Stimulated activated CD8-positive, alpha-beta memory T cell treated with anti-CD3 and anti-CD28 coated beads, Interleukin-7, amount 100 ng/mL, for 48 hours (primary cell): ENCODE data around the gene SGSM2.

Experiments used
- DNase-seq, 2 donors: peaks; one replicate each; pipeline ENCODE4 v3.0.0-alpha.2; 2020; ENCODE audit warnings: low read depth in 1 of 2; ENCODE audit errors: extremely low read depth in 1 of 2

The SGSM2 gene

DNA sequence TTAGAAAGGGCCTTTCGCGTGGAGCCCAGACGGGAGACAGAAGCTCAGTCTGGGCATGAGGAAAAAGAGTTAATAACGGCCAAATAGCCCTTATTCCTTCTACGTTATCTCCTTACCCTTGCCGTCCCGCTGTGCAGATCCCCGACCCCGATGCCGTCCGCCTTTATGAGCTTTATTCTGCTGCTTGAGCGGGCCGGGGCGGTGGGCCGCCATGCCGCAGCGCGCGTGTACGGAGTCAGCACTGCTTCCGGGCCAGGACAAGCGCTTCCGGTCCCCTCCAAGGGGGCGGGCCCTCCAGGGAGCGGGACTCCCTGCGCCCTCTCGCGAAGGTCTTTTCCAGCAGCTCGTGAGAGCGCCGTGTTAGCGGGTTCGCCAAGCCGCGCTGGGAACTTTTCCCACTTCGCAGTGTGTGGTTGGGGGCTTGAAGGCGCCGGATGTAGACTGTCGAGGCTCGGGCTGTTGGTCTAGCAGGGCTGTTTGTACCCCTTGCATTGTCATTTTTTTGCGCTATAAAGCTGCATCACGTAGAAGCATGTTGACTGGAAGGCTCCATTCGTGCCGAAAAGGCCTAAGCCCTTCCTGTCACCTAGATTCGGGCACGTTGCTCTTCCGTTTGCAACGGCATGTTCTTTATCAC, 968 bp upstream of the SGSM2 start, which contains the start of gene TSR1:
Gene TSR1, minus strand, starts transcription at position 243 of the 637 bp plus-strand sequence. Its CDS starts 30 bp downstream, at position 213.
- peak; percentile 80 to 83 for DNase-seq

DNA sequence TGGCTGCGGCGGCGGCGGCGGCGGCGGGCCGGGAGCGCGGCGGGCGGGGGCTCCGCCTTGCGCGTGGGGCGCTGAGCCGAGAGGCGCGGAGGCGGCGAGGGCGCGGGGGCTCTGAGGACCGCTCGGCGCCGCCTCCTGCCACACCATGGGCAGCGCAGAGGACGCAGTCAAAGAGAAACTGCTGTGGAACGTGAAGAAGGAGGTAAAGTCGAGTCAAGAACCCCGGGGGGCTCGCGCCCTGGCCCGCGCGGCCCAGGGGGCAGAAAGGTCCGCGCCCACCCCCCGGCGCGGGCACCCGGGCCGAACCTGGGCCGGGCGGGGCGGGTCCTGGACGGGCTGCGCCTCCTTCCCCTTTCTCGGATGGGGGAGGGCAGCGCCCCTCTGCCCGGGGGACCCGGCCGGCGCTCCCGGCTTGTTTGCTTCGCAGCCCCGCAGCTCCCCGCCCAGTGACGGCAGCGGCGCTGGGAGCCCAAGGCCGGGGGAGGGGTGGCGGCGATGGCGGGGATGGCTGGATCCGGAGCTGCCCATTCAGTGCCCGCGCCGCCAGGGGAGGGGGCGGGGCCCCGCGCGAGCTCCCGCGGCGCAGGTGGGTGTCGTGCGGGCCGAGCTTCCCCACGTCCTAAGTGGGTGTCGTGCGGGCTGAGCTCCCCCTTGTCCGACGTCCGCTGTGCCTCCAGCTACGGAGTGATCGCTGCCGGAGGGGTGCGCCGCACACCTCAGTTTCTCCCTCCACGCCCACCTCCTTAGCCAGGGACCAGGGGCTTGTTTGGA, 428 bp downstream of the SGSM2 start:
- DNase-seq, result peak; percentile 21 to 30

DNA sequence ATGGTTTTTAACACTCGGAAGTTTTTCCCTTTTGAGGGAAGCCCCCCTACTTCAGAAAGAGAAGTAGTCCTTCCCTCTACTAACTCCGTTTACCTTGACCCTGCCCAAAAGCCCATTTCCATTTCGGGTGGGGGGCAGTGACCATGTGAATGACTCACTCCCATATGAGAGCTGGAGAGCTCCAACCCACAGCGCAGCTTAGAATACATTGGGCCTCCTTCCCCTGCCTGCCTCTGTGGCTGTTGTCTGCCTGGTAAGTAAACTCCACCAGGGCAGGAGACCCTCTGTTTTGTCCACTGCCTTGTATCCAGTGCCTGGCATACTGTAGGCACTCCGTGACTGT, 985 bp downstream of the SGSM2 start:
- DNase-seq, result no peak

DNA sequence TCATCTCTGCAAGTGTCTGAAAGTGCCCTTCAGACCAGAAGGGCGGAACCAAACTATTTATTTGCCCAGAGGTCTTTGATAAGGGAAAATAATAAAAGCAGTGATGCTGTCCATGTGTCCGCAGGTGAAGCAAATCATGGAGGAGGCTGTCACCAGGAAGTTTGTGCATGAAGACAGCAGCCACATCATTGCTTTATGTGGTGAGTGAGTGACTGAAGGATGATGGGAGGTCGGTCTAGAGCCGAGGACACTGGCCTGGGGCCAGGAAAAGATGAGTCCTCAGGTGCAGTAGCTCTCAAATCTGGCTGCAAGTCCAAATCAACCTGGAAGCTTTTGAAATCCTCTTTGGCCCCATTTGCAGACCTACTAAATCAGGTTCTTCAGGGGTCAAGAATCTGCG, 6.1 kb downstream of the SGSM2 start:
- peak; percentile 26 to 45 for DNase-seq

DNA sequence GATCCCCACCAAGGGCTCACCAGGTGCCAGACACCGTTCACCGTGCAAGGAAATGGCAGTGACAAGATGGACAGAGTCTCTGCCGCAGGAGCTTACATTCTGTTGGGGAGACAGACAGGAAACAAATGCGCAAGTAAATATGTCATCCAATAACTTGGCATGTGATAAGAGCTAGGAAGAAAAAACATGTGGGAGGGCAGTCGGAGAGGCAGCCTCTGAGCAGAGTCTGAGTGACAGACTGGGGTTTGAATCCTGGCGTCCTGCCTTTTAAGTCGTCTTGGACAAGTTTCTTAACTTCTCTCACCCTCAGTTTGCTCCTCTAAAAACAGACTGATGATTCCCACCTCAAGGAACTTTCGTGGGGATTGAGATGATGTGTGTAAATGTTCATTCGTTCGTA, 7.2 kb downstream of the SGSM2 start:
- no peak for DNase-seq

DNA sequence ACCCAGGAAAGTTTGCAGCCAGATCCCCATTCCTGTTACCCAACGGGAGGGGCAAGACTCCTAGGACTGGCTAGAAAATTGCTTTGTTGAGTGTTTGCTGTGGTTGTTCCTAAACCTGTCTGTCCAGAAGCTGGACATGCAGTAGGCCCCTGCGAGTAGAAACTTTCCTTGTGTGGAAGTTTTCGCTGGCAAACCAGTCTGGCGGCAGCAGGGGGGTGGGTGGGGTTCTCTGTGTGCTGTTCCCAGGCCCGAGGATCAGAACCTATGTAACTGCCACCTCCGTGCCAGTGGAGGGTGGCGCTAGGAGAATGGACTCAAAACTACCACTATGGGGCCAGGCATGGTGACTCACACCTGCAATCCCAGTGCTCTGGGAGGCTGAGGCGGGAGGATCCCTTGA, 9.2 kb downstream of the SGSM2 start:
- no peak for DNase-seq

DNA sequence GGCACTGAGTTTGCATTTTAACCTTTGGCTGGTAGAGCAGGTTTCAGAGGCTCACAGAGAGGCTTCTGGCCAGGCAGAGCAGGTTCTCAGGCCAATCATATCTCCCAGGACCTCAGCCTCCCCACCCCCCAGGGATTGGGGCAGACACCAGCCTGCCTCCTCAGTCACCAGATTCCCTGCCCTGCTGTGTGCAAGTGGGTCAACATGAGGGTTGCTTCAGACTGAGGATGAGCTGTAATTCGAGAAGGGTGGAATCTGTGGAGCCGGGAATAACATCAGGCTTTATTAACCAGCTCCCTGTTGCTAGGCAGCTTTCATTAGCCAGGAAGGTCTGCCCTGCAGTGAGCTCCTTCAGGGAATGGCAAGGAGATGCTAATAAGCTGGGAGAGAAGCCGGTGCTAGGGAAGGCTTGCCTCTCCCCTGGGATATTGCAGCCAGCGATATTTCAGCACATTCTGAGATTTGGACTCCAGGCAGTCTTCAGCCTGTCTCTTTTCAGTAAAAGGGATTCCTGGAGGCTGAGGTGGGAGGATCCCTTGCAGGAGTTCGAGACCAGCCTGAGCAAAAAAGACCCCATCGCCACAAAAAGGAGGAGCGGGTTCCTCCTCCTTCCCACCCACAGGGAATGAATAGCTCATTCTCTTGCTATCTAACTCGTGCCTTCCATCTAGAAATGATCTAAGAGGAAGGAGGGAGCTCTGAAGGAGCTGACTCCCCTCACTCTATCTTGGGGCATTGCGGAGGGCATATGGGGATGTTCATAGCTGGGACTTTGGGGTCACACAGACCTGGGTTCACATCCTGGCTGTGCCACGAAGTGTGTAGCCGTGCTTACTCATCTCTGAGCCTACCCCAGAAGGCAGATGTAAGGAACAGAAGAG, 10.7 kb downstream of the SGSM2 start:
- no peak for DNase-seq

DNA sequence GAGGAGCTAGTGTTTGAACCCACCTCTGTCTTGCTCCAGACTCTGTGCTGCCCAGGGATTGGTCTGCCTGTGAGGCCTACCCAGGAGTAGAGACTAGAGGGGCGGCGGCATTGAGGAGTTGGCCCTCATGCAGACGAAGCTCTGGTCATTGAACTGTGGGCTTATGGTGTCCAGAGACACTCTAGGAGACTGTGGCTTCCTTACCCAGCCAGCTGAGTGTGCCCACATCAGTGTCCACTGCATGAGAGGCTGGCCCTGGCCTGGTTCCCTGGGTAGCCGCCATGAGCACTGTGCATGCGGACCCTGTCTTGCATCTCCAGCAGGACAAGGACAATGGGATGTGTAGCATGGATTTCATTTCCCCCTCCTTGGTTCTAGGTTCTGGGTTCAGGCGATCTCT, 14.0 kb downstream of the SGSM2 start:
- DNase-seq, result no peak

DNA sequence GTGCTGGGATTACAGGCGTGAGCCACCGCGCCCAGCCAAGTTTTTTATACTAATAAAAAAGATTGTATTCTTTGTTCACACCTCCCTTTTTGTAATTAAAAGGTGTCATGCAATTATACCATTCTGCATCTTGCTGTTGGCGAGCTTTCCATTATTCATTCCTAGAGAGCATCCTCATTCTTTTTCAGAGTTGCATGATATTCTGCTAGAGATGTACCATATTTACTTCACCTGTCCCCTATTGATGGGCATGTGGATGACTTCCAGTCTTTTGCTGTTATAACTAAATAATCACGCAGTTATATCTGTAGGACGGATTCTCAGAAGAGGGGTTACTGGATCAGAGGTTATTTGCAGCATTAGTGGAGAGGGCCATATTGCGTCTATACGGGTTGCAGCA, 17.0 kb downstream of the SGSM2 start:
- no peak for DNase-seq

DNA sequence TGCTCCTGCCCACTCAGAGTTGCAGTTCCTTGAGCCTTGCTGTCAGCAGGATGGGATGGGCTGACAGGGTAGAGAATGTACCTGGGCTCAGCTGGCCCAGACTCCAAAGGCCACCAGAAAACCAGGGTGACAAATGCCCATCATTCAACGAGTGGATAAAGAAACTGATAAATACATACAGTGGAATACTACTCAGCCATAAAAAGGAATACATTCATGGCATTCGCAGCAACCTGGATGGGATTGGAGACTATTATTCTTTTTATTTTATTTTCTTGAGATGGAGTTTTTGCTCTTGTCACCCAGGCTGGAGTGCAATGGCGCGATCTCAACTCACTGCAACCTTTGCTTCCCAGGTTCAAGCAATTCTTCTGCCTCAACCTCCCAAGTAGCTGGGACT, 19.9 kb downstream of the SGSM2 start:
- no peak for DNase-seq

DNA sequence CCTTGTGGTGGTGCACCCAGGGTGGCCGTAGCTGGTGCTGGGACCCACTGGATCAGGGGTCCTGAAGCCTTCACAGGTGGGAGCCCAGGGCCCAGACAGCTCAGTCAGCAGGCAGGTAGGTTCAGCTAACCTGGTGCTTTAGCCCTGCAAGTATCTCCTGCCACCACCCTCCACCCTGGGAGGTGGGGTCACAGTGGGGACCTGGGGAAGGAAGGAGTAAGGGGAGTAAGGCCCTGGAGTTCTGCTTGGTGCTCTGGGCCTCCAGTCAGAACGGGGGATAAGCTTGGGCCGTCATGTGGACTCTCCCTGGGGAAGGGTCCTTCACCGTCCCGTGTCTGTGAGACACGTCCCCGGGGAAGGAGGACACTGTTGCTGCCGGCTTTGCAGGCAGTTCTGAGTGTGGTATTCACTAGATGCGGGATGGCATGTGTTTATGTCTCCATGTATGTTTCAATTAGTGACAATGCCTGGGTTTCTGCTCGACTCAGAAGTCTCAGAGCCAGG, 20.7 kb downstream of the SGSM2 start:
- DNase-seq, result no peak

DNA sequence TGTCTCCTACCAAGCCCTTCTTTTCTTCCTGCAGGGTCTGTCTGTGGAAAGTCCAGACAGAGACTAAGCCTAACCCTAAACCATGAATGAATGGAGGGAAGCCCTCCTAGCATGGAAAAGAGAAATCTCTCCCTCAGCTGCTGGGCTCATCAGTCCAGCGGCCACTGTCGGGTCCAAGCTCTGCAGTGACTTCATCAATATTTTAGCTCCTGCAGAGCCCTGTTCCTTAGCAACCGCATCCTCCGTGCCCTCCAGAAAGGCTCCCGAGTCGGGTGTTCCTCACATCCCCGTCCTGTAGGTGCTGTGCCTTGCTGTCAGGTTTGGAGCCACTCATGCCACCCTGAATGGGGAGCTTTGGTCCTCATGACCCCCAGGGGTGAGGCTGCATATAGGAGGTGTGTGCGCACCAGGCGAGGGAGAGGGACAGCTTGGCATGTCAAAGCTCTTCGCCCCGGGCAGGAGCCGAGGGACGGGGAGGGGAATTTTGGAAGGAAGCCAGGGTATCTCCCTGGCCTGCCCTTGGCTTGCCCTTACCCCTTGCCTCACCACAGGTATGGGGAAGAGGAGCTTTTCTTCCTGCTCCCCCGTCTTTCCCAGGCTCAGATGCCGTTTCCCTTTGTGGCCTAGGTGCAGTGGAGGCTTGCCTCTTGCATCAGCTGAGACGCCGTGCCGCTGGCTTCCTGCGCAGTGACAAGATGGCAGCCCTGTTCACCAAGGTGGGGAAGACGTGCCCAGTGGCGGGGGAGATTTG, 23.9 kb downstream of the SGSM2 start:
- DNase-seq, result no peak

DNA sequence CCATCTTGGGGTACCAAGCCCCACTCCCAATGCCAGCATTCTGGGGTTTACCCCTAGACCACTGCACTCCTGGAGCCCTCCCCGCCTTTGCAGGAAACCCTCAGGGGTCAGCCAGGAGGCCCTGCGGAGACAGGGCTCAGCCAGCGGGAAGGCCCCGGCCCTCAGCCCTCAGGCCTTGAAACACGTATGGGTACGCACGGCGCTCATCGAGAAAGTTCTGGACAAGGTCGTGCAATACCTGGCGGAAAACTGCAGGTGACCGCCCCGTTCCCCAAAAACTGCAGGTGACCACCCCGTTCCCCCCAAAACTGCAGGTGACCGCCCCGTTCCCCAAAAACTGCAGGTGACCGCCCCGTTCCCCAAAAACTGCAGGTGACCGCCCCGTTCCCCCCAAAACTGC, 24.7 kb downstream of the SGSM2 start:
- no peak for DNase-seq

DNA sequence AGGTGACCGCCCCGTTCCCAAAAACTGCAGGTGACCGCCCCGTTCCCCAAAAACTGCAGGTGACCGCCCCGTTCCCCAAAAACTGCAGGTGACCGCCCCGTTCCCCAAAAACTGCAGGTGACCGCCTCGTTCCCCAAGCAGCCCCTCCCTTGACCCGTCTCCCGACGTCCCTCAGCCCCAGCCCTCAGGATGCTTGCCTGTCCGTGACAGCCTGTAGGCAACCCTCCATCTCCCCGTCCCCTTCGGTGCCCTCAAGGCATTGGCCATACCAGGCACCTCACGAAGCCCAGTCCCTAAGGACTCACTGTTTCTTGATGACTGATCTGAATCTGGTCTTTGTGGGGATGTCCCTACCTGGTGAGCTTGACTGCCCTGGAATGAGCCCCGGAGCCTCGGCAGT, 25.1 kb downstream of the SGSM2 start:
- no peak for DNase-seq

DNA sequence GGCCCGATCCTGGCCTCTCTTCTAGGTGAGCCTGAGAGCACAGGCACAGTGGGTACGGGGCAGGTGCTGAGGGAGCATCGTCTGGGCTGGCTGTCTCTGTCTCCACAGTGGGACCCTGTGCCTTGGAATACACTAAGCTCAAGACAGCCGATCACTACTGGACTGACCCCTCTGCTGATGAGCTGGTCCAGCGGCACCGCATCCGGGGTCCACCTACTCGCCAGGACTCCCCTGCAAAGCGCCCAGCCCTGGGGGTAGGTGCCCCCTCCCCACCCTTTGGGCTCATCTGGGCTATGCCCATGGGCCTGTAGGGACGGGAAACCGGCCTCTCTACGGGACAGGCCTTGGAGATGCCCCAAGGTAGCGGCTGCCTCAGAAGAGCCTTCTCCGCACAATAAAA, 25.6 kb downstream of the SGSM2 start:
- DNase-seq, result no peak

DNA sequence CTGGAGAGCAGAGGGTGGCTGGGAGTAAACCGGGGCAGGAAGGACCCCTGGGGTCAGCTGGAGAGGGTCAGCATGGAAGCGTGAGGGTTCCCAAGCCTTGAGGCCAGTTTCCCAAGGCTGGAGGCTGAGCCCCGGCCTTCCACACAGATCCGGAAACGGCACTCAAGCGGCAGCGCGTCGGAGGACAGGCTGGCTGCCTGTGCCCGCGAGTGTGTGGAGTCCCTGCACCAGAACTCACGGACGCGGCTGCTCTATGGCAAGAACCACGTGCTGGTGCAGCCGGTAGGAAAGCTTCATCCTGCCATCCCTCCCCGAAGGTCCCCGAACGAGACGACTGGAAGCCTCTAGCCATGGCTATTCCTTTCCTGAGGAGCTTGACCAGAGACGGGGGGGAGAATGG, 26.0 kb downstream of the SGSM2 start:
- DNase-seq, result no peak

DNA sequence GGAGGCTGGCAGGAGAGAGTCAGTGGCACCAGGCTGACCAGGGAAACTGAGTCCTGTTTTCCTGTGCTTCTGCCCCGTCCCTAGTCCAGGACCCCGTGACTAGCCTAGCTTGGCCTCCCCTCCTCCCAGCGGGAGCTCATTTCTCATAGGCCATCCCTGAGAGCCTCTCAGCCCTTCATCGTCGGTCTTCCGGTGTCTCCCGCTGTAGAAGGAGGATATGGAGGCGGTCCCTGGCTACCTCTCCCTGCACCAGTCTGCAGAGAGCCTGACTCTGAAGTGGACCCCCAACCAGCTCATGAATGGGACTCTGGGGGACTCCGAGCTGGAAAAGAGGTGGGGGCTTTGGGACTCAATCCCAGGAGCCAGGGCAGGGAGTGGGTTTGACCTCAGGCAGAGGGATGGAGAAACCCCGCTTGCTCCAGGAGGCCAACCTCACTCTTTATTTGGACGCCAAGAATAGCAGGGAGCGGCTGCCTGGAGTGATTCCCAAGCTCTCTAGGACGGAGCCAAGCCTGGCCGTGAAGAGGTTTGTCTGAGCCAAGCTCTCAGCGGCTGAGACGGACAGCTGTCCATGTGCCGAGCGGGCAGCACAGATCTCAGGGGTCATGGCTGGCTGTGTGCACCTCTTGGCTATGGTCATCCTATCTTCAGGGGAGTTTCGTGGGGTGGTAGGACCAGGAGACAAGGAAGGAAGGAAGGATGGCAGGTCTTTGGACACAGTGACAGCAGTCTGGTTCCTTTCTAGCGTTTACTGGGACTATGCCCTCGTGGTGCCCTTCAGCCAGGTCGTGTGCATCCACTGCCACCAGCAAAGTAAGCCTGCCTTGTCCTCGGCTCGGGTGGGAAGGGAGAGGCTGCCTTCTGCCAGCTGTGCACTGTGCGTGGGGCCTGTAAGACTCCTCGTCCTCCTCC, 26.8 kb downstream of the SGSM2 start:
- DNase-seq, result no peak

DNA sequence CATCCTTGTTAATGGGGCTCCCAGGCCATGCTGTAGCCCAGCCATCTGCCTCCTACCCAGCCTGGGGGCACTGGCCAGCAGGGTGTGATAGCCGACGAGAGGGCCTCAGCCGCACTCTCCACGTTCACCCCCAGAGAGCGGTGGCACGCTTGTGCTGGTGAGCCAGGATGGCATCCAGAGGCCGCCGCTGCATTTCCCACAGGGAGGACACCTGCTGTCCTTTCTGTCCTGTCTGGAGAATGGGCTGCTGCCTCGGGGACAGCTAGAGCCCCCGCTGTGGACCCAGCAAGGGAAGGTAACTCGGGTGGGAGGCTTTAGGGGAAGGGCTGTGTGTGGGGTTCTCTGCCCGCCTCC, 27.4 kb downstream of the SGSM2 start:
- no peak for DNase-seq

DNA sequence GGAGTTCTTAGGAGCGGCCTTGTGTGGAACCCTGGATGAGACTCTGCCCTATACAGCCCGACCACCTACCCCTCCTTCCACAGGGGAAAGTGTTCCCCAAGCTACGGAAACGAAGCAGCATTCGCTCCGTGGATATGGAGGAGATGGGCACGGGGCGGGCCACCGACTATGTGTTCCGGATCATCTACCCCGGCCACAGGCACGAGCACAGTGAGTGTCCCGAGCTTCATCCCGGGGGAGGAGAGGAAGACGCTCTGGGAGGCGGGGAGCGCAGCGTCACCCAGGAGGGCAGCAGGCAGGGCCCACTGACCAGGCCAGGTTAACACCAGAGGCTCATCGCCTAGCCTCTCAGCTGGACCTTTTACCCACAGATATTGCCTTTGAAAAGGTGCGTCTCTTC, 27.8 kb downstream of the SGSM2 start:
- DNase-seq, result no peak
